ENCODE results near the gene ZNF573.

- TF ChIP-seq POLR2AphosphoS5 (IDR thresholded peaks at IDR 0.05; ENCODE audit: insufficient read depth in 1 of 2, low read depth in 1 of 2) (no peak), CTCF (IDR thresholded peaks at IDR 0.05) (no peak)
These were observed 73.3 kb downstream of the ZNF573 start for GRCh38 chr19:37706052-37706605.

Data from vagina (tissue), 2 donors.